ENCODE measurements around the gene CARM1.

DNA sequence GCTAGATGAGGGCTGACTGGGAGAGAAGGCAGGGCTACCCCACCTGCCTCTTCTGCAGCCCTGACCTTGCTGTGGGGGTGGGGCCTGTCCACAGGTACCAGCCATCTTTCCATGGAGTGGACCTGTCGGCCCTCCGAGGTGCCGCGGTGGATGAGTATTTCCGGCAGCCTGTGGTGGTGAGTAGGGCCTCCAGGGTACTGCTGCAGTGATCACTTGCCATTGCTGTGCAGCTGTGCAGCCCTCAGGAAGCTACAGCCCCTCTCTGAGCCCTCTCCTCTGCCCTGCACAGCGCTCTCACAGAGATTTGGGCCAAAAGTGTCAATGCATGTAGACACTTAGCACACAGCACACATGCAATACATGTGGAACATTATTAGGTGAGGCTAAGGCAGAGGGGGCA is 45.2 kb downstream of the CARM1 start:
- TF ChIP-seq, protein P1, sequence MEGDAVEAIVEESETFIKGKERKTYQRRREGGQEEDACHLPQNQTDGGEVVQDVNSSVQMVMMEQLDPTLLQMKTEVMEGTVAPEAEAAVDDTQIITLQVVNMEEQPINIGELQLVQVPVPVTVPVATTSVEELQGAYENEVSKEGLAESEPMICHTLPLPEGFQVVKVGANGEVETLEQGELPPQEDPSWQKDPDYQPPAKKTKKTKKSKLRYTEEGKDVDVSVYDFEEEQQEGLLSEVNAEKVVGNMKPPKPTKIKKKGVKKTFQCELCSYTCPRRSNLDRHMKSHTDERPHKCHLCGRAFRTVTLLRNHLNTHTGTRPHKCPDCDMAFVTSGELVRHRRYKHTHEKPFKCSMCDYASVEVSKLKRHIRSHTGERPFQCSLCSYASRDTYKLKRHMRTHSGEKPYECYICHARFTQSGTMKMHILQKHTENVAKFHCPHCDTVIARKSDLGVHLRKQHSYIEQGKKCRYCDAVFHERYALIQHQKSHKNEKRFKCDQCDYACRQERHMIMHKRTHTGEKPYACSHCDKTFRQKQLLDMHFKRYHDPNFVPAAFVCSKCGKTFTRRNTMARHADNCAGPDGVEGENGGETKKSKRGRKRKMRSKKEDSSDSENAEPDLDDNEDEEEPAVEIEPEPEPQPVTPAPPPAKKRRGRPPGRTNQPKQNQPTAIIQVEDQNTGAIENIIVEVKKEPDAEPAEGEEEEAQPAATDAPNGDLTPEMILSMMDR (conservative IDR thresholded peaks at IDR 0.05 in 1 of 2, IDR thresholded peaks at IDR 0.05 in 1 of 2; ENCODE audit: low read depth in 1 of 2, low read length in 2 of 2): no peak
- TF ChIP-seq EZH2 (IDR thresholded peaks at IDR 0.05; ENCODE audit: low read length, missing control alignments): no peak
